ENCODE measurements around the gene TNFRSF19. TPM values are rescaled to one million over a fixed set of nuclear protein-coding genes. Genes with fewer than 3 reads are reported as not detected.
A peak's percentile ranks its signal among the peaks of the same experiment; 100 is the strongest.

TNFRSF19 gene
- total and polyA plus RNA-seq, 2 of the 13 experiments (the other 11 are each of a cell fraction or from before 2014, with no cell fraction given) = 75.3 to 77.7 TPM

GRCh38 chr13:23615395-23616081, 45.3 kb downstream of the TNFRSF19 start (continued):
- TF ChIP-seq RBM22 (optimal IDR thresholded peaks at IDR 0.05; ENCODE audit: low read length) = no peak
- TF ChIP-seq ZNF138 (CRISPR knock-in tag; IDR thresholded peaks at IDR 0.05; ENCODE audit: low read depth) = no peak
- TF ChIP-seq NFATC3 (CRISPR knock-in tag; IDR thresholded peaks at IDR 0.05) = no peak
- TF ChIP-seq ZNF75D (CRISPR knock-in tag; IDR thresholded peaks at IDR 0.05; ENCODE audit: borderline replicate concordance) = no peak
- no peak for TF ChIP-seq NR0B2 (CRISPR knock-in tag; IDR thresholded peaks at IDR 0.05)
- no peak for TF ChIP-seq GRHL1 (CRISPR knock-in tag; conservative IDR thresholded peaks at IDR 0.05)
- TF ChIP-seq CBX1 (IDR thresholded peaks at IDR 0.05; ENCODE audit: low read depth) = no peak
- no peak for TF ChIP-seq HMGXB3 (CRISPR knock-in tag; IDR thresholded peaks at IDR 0.05; ENCODE audit: borderline replicate concordance)
- TF ChIP-seq ZNF720 (CRISPR knock-in tag; IDR thresholded peaks at IDR 0.05) = no peak
- TF ChIP-seq SYNCRIP (IDR thresholded peaks at IDR 0.05; ENCODE audit: insufficient read depth, low read depth, low read length) = no peak
- no peak for TF ChIP-seq ZNF782 (CRISPR knock-in tag; IDR thresholded peaks at IDR 0.05; ENCODE audit: borderline replicate concordance)
- TF ChIP-seq ZNF609 (CRISPR knock-in tag; IDR thresholded peaks at IDR 0.05; ENCODE audit: borderline replicate concordance) = peak; percentile 92
- TF ChIP-seq ZNF350 (CRISPR knock-in tag; IDR thresholded peaks at IDR 0.05; ENCODE audit: borderline replicate concordance, low read depth) = peak; percentile 68; the same call in 1 of the 2 replicates
- TF ChIP-seq THAP8 (CRISPR knock-in tag; IDR thresholded peaks at IDR 0.05; ENCODE audit: borderline replicate concordance) = no peak
- peak; percentile 83 for TF ChIP-seq SAP130 (CRISPR knock-in tag; IDR thresholded peaks at IDR 0.05; ENCODE audit: low read depth)
- TF ChIP-seq ZNF24 (IDR thresholded peaks at IDR 0.05) = no peak
- TF ChIP-seq ESRRA (CRISPR knock-in tag; IDR thresholded peaks at IDR 0.05; ENCODE audit: low read depth) = peak; percentile 62; the same call in 1 of the 2 replicates
